Cardiac muscle cell (in vitro differentiated cells and primary cell): ENCODE results near the gene CELSR1. TPM values are rescaled to one million over a fixed set of nuclear protein-coding genes. Genes with fewer than 3 reads are reported as not detected.

Source experiments
- DNase-seq, 2 donors: peaks; one replicate each; pipeline versions ENCODE4 v3.0.0 to v3.0.0-alpha.2; 2010 to 2017; ENCODE audit warnings: low read depth in 1 of 2, low spot score in 1 of 2
- H3K27ac ChIP-seq: fragments of 200-600 bp; sonication (generic); 2 replicates; pipeline ENCODE4 v1.5.1; 2016
- H3K27me3 ChIP-seq: fragments of 200-600 bp; sonication (generic); 2 replicates; pipeline ENCODE4 v1.6.0; 2016; ENCODE audit warnings: control low read depth
- H3K36me3 ChIP-seq: fragments of 200-600 bp; sonication (generic); 2 replicates; pipeline ENCODE4 v1.5.1; 2016; ENCODE audit warnings: control low read depth
- H3K4me1 ChIP-seq: fragments of 200-600 bp; sonication (generic); 2 replicates; pipeline ENCODE4 v1.8.1; 2017; ENCODE audit warnings: low read depth, mild to moderate bottlenecking, mixed run types
- H3K4me3 ChIP-seq: fragments of 200-600 bp; sonication (generic); 2 replicates; pipeline ENCODE4 v1.5.1; 2016; ENCODE audit warnings: mild to moderate bottlenecking
- H3K9me3 ChIP-seq: fragments of 200-600 bp; sonication (generic); 2 replicates; pipeline ENCODE4 v1.5.1; 2017; ENCODE audit warnings: low read depth, mild to moderate bottlenecking, control low read depth
- CTCF ChIP-seq: IDR thresholded peaks from 2 replicates; pipeline ENCODE4 v1.5.1; 2012; ENCODE audit warnings: low read depth, mild to moderate bottlenecking, low read length
- polyA plus RNA-seq: library from polyadenylated mRNA; unstranded; fragments of >200 nt; fragmentation: Nextera tagmentation; extraction: Ambion mirVana; gene quantifications from 2 replicates; pipeline ENCODE4 v1.2.1, GENCODE V29; 2016
- total RNA-seq: library from RNA; depleted of rRNA; stranded (reverse); fragments of >200 nt; gene quantifications from 2 replicates; pipeline ENCODE4 v1.2.3, GENCODE V29; 2016

CELSR1 gene
- total and polyA plus RNA-seq, 2 experiments from 2014 or later = 9.0 to 37.4 TPM

GRCh38 chr22:46551321-46551720 is 13.9 kb upstream of the CELSR1 start:
- no peak for DNase-seq
- H3K4me3 ChIP-seq = no peak overlapping the region
- no peaks in the 10 kb centered on the region for H3K27me3 ChIP-seq
- H3K27ac ChIP-seq = peak overlapping the region; percentile 75
- peaks cover 38% of the 10 kb centered on the region for H3K4me1 ChIP-seq
- H3K9me3 ChIP-seq = peaks cover 3% of the 10 kb centered on the region
- no peak for TF ChIP-seq CTCF
- no peaks in the 10 kb centered on the region for H3K36me3 ChIP-seq

- H3K27ac ChIP-seq = peak overlapping the region; percentile 100
- H3K9me3 ChIP-seq = peaks cover 3% of the 10 kb centered on the region
These were observed 12.7 kb upstream of the CELSR1 start for GRCh38 chr22:46549971-46550641.

DNA sequence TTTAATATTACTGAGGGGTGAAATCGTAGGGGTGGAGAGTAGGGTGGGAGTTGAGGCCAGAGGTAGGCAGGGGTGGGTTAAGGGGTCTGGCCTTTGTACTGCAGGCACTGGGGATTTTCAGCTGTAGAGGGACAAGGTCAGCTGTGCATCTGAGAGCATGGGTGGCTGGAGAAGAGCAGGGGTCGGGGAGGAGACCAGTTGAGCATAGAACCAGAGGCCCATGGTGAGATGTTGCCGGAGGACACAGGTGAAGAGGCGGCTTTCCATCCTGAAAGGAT is 12.1 kb upstream of the CELSR1 start:
- H3K9me3 ChIP-seq = peaks cover 3% of the 10 kb centered on the region
- H3K4me1 ChIP-seq = peaks cover 54% of the 10 kb centered on the region
- H3K36me3 ChIP-seq = no peaks in the 10 kb centered on the region
- H3K27me3 ChIP-seq = no peaks in the 10 kb centered on the region
- TF ChIP-seq CTCF = no peak
- H3K4me3 ChIP-seq = no peak overlapping the region
- DNase-seq = no peak
- H3K27ac ChIP-seq = peak overlapping the region; percentile 100

More at GRCh38 chr22:46549971-46550641, 12.7 kb upstream of the CELSR1 start:
- no peak for DNase-seq
- H3K36me3 ChIP-seq = no peaks in the 10 kb centered on the region
- H3K4me3 ChIP-seq = no peak overlapping the region
- no peak for TF ChIP-seq CTCF
- no peaks in the 10 kb centered on the region for H3K27me3 ChIP-seq
- peaks cover 50% of the 10 kb centered on the region for H3K4me1 ChIP-seq

DNA sequence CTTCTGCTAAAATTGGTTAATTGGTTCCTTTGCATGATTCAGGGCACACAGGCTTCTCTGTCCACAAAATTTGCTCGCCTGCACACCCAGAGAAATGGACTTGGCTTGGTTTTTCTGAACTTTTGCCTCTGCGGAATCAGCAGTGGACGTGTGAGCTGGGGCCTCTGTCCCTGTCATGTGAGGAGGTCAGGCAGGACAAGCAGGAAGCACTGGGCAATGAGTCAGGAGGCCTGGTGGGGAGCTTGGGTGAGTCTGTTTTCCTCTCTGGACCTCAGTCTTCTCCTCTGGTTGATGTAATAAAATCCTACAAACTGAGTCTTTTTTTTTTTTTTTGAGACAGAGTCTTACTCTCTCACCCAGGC is 10.4 kb upstream of the CELSR1 start:
- H3K27me3 ChIP-seq = no peaks in the 10 kb centered on the region
- no peaks in the 10 kb centered on the region for H3K36me3 ChIP-seq
- TF ChIP-seq CTCF = no peak
- H3K27ac ChIP-seq = peak overlapping the region; percentile 100
- peaks cover 54% of the 10 kb centered on the region for H3K4me1 ChIP-seq
- peak in 1 of 2 donors; percentile 84 for DNase-seq
- H3K4me3 ChIP-seq = no peak overlapping the region
- H3K9me3 ChIP-seq = no peaks in the 10 kb centered on the region

DNA sequence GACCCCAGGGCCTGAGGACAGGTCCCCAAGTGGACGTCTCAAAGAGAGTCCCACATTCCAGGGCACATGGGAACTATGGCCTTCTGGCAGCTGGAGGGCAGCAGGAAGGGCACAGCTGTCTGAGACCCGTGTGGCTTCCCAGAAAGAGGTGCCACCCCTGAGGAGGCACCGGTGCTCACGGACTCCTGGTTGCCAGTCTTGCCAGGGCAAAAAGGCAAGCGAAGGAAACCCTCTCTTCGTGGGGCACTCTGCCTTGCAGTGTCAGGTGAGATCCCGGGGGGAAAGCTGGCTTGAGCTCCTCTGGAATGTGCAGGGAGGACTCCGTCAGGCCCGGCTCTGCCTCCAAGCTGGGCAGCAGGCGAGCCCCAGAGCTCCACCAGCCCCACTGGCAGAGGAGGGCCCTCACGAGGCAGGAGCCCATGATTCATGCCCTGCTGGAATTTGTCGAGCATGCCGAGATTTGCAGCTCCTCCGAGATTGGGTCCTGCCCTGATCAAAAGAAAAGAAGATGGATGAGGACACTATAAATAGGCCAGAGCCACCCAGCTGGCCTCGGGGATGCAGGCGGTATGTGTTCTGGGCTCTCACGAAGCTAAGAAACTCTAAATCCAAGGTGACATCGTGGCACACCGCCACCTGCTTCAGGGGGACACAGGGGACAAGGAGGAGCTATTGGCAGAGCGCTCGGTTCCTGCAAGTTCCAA is 9.9 kb upstream of the CELSR1 start:
- peak; percentile 71 to 72 for DNase-seq
- peak overlapping the region; percentile 100 for H3K27ac ChIP-seq
- no peak overlapping the region for H3K4me3 ChIP-seq
- no peaks in the 10 kb centered on the region for H3K36me3 ChIP-seq
- H3K9me3 ChIP-seq = no peaks in the 10 kb centered on the region
- peaks cover 54% of the 10 kb centered on the region for H3K4me1 ChIP-seq
- H3K27me3 ChIP-seq = no peaks in the 10 kb centered on the region
- TF ChIP-seq CTCF = no peak
